Left kidney (tissue), 8 donors: ENCODE measurements around the gene OTUB2. TPM values are rescaled to one million over a fixed set of nuclear protein-coding genes. Genes with fewer than 3 reads are reported as not detected.

ENCODE experiments used
- DNase-seq: peaks from one replicate; pipeline ENCODE4 v3.0.0-alpha.2; 2013
- long read RNA-seq, 8 donors: transcript quantifications; one replicate each; lab custom pipeline, GENCODE V29; 2026
- polyA plus RNA-seq: library from polyadenylated mRNA; unstranded; fragments of 120-200 nt; gene quantifications from one replicate; pipeline ENCODE4 v1.2.1, GENCODE V29; 2013; ENCODE audit not compliant: insufficient read length

OTUB2 gene
- 5.9 TPM for polyA plus RNA-seq
- long read RNA-seq, donor 1, partial matches to known transcripts, result 0 of 2 reads
- long read RNA-seq, donor 1, other reads (novel, unspliced or antisense), result 0 of 2 reads
- long read RNA-seq, donor 2, partial matches to known transcripts, result 0 of 2 reads
- long read RNA-seq, donor 2, other reads (novel, unspliced or antisense), result 0 of 2 reads
- long read RNA-seq, donor 3, partial matches to known transcripts, result 0 of 3 reads
- long read RNA-seq, donor 3, other reads (novel, unspliced or antisense), result 0 of 3 reads
- long read RNA-seq, donor 4, result 0 reads
- long read RNA-seq, donor 5, partial matches to known transcripts, result 0 of 1 reads
- long read RNA-seq, donor 5, other reads (novel, unspliced or antisense), result 0 of 1 reads
- long read RNA-seq, donor 6, result 0 reads
- long read RNA-seq, donor 7, result 0 reads
- long read RNA-seq, donor 8, partial matches to known transcripts, result 0 of 1 reads
- long read RNA-seq, donor 8, other reads (novel, unspliced or antisense), result 0 of 1 reads

DNA sequence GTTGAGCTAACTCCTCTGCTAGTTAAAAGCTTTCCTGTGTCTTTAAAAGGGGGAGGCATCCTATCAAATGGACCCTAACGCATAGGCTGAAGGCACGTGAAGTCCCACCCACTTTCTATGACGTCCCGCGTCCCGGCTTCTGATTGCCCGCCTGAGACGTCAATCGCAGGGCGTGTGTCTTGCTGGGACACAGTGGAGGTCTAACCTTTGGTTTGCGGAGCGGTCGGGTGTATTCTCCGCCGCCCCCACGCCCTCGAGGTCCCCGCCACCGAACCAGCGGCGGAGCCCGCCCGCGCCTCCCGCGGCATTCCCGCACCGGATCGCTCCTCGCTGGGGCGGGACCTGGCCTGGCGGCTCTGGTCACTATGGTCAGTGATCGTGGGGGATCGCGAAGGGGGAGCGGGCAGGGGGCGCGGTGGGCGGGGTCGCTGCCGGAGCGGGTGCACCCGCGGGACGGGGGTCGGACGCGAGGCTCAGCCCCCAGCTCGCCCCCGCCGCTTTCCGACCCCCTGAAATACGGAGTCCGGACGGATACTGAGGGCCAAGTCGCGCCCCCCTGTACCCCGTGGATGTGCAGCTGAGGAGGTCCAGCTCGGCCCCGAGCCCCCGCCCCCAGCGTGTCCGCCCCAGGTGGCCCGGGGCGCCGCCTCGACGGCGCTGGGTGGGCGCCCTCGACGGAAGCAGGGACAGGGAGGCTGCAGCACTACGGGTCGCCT, at the start of gene OTUB2:
Gene OTUB2, plus strand, starts transcription at position 168 of the 716 bp plus-strand sequence. Its CDS starts 198 bp downstream, at position 366.
- DNase-seq, result peak; percentile 100

DNA sequence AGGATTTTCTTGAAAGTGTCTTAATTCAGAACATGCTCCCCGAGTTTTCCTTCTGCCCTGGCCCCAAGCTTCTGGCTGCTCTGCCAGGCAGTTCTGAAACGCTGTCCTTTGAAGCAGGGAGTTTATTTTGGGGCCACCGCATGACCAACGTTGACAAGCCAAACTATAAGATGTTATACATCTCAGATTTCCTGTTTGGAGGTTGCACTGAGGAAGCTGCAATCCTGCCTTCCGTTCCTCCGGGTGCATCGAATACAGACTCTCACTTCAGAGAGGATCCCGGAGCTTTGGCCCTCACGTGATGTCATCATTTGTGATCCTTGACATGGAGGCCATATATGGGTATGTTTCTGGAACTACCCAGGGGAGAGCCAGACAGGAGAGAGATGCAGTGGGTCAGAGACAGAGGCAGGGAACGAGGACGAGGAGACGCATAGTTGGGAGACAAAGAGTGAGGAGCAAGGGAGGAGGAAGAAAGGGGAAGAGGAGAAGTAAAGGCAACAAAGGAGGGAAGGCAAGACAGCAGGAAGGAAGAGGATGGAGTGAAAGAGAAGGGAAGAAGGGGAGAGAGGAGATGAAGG, 49.6 kb upstream of the OTUB2 start, which contains the start of gene ASB2:
Gene ASB2, minus strand, starts transcription at position 94 of the 581 bp plus-strand sequence. CDS start 12,031 bp downstream, outside the sequence.
- no peak for DNase-seq

- no peak for DNase-seq
Measured at GRCh38 chr14:93977171-93977570, 49.0 kb upstream of the OTUB2 start.

- DNase-seq, result no peak
Measured at GRCh38 chr14:93977790-93978581, 48.2 kb upstream of the OTUB2 start.

GRCh38 chr14:93978735-93979134, 47.4 kb upstream of the OTUB2 start:
- DNase-seq, result no peak

DNA sequence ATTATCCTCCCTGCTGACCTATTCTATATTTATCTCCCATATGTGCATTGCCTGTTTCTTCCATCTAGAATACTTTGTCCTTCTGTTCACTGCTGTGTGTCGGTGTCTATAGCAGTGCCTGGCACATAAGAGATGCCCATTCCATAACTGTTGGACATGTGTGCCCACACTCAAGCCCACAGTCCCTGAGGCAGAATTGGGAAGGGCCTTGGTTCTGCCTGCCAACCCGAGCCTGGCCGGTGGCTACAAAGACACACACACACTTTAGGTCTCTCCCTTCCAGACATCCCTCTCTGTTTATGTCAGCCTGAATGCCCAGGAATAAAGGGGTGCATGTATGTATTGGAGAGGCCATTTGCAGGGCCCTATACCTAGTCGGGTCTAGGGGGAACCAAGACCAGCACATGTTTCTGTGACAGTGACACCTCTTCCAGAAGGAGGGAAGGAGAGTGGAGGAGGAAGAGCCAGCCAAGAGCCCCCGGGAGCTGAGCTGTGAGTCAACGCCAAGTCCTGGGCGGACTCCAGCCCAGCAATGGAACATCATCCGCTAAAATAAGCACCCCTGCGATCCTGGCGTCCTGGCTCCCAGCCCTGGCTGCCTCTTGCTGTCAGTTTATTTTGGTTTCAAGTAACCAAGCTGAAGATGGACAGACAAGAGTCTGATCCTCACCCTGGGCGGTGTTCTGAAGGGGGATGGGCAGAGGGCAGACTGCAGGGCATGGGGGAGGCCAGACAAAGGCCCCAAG, 45.5 kb upstream of the OTUB2 start:
- no peak for DNase-seq

- DNase-seq, result no peak
Measured at GRCh38 chr14:93981316-93982229, 44.6 kb upstream of the OTUB2 start.

DNA sequence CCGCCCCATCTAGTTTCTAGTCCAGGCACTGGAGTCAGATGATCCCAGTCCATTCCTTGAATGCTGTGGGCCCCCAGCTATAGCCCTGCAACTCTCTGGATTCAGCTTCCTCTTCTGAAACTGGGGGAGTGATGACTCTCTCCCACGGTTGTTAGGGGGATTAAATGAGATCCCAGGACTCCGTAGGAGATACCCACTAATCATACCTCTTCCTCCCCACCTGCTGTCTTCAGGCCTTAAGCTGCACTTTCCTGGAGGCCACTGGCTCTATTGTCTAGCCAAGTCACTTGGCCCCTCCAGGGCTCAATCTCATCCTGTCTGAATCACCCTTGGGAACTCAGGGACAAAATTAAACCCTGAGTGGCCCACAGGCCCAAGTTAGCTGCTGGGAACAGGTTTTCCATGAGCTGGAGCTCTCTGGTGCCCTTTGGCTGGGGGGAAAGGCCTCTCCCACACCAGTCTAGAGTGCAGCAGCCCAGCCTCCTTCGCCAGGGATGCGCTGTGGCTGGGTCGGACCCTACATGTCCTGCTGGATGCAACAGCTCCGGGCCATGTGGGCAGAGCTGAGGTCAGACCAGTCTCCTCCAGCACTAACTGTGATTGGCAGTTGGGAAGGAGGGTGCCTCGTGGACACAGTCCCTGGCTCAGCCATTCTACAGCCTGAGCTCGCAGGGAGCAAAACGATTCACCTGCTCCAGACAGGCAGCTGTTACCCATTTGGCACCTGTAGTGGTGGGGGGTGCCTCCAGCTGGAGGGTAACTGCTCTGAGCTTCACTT, 43.7 kb upstream of the OTUB2 start:
- no peak for DNase-seq

DNA sequence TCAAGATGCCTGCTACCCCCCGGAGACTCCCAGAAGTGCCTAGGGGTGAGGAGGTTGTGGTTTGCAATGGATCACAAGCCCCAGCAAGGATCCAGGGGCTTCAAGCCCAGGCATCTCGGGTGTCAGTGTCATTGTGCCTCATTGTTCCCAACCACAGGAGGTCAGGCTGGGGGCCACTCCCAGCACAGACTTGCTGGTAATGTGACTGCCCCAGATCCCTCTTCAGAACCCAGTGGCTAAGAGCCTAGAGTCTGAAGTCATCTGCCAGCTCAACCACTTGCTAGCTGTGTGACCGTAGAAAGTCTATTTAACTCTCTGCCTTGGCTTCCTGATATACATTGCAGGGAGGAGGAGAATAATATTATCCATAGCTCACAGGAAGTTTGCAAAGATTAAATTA, 42.1 kb upstream of the OTUB2 start:
- no peak for DNase-seq

DNA sequence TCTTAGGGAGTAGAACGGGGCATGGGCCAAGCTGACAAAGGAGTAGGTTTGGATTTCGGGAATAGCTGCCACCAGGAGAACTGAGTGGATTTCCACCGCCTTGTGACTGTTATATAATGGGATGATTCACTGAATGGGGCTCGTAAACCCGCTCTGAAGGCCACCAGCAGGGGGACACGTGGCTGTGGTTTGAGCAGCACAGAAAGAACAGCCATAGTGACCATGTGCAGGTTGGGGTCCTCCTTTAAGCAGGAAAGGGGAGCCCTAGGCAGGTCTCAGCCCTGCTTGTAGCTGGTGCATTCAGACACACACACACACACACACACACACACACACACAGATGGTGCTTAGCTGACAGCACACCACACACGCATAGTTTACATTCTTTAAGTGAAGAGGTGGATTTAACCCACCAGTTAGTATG, 41.1 kb upstream of the OTUB2 start:
- DNase-seq, result no peak

DNA sequence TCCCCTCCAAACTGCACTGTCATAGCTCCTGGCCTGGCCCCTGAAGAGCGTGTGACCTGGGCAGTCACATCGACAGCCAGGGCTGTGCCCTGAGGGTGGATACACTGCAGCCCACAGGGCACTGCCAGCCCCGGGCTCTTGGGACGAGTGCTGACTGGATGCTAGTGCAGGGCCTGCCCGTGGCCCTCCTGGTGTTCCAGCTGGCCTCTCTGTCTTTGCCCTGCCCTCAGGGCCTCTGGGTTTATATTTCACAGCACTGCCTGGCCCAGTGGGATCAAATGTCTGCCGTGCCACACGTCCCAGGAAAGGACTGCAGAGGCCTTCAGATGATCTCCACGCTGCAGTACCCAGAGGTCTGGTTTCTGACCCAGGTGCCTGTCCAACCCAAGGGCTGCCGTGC, 39.2 kb upstream of the OTUB2 start:
- no peak for DNase-seq

- DNase-seq, result no peak
Measured at GRCh38 chr14:93987376-93987775, 38.8 kb upstream of the OTUB2 start.

DNA sequence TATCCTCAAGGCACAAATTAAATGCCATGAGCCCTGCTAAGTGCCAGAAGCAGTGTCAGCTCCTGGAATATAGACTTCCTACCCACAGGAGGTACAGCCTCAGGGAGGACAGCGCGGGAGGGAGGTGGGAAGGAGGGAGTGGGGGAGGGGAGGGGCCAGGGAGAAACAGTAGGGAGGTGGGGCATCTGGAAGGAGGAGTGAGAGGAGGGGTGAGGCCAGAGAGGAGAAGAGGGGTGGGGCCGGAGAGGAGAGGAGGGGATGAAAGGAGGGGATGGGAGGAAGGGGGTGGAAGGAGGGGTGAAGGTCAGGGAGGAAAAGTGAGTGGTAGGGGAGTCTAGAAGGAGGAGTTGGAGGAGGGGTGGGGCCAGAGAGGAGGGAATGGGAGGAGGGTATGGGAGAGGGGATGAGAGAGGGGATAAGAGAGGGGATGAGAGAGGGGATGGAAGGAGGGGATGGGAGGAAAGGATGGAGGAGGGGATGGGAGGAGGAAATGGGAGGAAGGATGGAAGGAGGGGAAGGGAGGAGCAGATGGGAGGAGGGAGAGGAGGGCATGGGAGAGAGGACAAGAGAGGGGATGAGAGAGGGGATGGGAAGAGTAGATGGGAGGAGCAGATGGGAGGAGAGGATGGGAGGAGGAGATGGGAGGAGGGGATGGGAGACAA, 38.2 kb upstream of the OTUB2 start:
- no peak for DNase-seq

DNA sequence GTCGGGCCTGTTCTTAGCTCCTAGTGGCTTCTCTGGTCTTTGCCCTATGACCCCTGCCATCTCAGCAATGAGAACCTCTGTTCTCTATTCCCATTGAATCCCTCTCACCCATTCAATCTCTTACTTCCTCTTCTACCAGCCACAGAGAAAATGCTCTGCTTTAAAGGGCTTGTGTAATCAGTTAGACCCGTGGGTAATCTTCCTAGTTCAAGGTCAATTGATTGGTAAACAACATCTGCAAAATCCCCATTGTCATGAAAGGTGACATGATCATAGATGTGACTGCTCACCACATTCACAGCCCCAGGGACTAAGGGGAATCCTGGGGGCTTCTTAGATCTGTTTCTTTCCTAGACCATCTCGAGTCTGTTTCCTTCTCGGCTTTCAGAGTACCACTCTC, 36.2 kb upstream of the OTUB2 start:
- no peak for DNase-seq

DNA sequence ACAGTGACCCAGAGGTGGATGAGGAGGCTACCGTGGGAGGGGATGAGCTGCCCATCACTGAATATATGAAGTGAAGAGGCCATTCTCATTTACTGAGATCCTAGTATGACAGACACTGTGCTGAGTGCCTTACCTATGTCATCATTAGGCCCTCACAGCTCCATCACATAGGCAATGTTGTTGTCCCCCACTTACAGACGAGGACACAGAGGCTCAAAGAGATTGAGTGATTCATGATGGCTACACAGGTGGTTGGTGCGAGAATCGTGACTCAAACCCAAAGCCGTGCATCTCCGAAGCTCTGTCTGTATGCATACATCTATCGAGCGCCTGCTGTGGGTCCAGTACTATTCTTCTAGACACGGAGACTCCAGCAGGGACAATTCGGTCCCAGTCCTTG, 34.9 kb upstream of the OTUB2 start:
- DNase-seq, result no peak

DNA sequence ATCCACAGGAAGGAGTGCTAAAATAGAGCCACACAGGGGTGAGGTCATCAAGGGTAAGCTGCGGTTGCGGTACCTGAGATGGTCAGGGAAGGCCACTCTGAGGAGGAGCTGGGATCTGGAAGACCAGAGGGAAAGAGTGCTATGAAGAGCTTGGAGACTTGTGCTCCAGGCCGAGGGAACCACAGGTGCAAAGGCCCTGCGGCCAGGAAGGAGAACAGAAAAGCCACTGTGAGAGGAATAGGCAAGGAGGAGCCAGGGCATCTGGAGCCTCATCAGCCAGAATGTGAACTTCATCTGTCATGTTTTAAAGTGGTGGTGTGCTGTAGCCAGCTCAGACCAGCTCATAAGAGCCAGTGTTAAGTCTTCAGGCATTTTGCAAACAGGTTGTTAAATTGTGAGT, 34.5 kb upstream of the OTUB2 start:
- no peak for DNase-seq

GRCh38 chr14:93993382-93993781, 32.8 kb upstream of the OTUB2 start:
- DNase-seq, result no peak

DNA sequence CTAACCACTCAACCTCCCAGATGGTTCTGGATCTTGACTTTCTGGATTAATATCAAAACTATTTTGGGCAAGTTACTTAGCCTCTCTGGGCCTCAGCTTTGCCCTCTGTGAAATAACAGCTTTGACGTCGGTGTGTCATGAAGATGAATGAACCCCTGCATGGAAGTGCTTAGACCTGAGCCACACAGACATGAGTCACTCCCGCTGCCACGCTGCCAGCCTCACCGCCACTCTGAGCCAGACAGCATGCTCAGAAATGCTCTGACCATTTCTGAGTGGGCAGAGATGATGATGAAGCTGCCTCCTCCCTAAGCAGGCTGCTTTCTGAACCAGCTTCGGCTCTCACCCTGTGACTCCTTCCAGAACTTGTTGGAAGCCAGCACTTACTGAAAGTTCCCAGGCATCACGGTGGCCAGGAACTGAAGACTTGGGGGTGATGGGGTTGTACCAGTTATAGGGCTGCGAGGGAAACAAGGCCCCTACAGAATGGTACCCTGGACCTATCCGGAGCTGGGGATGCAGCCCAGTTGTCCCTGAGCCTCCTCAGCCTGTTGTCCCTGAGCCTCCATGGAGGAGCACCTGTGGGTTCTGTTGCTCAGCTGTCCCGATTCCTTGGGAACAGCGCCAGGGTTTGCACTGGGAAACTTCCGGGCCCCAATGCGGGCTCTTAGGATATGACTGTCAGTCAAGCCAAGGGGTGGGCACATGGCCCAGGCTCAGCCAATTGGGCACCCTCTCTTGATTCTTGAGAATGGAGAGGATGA, 31.0 kb upstream of the OTUB2 start:
- DNase-seq, result no peak
